Measurements from ENCODE around the gene PDGFA.

DNA sequence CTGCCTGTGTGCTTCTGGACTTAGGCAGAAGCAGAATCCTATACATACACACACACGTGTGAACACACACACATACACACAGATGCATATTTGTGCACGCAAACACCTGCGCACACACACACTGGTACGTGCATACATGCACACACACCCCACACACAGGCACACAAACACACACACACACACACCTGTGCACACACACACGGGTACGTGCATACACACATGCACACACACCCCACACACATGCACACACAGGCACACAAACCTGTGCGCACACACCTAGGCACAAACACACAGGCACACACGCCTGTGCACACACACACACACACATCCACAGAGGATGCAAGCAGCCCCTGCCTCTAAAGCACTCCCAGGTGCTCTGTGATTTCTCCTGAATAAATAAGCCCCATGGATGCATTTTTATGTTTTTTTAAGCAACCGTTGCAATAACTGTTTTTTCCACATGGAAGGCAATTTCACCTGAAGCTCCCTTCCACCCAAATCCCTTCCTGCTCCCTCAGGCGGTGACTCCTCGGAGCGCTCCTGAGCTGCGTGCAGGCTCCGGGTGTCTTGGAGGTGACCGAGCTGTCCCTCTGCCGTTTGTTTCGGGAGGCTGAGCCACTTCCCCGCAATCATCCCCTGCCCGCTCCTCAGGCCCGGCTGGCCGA, 41.5 kb upstream of the PDGFA start:
- TF ChIP-seq POLR2A (IDR thresholded peaks at IDR 0.05) = no peak
- TF ChIP-seq, protein P1, sequence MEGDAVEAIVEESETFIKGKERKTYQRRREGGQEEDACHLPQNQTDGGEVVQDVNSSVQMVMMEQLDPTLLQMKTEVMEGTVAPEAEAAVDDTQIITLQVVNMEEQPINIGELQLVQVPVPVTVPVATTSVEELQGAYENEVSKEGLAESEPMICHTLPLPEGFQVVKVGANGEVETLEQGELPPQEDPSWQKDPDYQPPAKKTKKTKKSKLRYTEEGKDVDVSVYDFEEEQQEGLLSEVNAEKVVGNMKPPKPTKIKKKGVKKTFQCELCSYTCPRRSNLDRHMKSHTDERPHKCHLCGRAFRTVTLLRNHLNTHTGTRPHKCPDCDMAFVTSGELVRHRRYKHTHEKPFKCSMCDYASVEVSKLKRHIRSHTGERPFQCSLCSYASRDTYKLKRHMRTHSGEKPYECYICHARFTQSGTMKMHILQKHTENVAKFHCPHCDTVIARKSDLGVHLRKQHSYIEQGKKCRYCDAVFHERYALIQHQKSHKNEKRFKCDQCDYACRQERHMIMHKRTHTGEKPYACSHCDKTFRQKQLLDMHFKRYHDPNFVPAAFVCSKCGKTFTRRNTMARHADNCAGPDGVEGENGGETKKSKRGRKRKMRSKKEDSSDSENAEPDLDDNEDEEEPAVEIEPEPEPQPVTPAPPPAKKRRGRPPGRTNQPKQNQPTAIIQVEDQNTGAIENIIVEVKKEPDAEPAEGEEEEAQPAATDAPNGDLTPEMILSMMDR (IDR thresholded peaks at IDR 0.05) = no peak

All from esophagus squamous epithelium (tissue), 4 donors.